Central memory CD4-positive, alpha-beta T cell (primary cell): ENCODE data around the gene CALCOCO2.
A peak's percentile ranks its signal among the peaks of the same experiment; 100 is the strongest.

Experiments used
- DNase-seq: peaks from one replicate; pipeline ENCODE4 v3.0.0; 2022

Gene CALCOCO2

GRCh38 chr17:48873696-48874443 is 43.0 kb downstream of the CALCOCO2 start:
- no peak for DNase-seq

- peak; percentile 65 for DNase-seq
Measured at GRCh38 chr17:48878920-48879898, 48.4 kb downstream of the CALCOCO2 start.

- no peak for DNase-seq
Measured at GRCh38 chr17:48882272-48882671, 51.4 kb downstream of the CALCOCO2 start.

GRCh38 chr17:48883171-48883570 is 52.3 kb downstream of the CALCOCO2 start:
- no peak for DNase-seq

DNA sequence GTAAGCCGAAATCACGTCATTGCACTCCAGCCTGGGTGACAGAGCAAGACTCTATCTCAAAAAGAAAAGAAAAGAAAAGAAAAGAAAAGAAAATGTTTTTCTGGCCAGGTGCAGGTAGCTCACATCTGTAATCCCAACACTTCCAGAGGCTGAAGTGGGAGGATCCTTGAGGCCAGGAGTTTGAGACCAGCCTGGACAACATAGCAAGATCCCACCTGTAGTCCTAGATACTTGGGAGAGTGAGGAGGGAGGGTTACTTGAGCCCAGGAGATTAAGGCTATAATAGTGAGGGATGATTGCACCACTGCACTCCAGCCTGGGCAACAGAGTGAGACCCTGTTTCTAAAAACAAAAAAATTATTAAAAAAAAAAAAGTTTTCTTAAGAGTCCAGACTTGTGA is 59.3 kb downstream of the CALCOCO2 start:
- DNase-seq: no peak

DNA sequence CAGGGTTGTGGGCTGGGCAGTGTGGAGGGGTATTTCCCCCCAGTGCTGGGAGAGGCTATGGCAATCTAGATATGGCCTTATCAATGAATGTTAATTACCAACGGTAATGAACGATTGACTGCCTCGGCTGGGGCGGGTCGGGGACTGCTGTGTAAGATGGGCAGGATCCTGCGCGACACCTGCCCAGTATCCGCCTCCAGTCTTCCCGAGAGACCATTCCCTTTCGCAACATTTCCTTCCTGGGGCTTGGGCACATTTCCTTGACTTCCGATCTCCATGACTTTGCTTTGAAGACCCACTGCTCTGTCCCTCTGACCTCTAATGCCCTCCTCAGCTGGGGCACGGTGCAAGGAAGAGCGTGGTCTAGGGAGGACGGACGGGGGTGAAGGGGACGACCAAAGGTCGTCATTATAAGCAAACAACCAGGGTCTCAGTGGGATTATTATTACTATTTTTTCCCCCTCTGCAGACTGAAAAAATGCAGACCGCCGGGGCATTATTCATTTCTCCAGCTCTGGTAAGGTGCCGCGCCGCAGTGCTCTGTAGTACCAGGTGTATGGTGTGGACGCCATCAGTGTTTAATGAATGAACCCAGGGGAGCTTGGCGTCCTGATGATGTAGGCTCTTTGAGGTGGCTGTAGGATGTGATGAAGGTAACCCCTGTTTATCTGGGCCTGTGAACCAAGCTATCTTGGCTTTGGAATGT is 62.3 kb downstream of the CALCOCO2 start:
- DNase-seq: no peak

DNA sequence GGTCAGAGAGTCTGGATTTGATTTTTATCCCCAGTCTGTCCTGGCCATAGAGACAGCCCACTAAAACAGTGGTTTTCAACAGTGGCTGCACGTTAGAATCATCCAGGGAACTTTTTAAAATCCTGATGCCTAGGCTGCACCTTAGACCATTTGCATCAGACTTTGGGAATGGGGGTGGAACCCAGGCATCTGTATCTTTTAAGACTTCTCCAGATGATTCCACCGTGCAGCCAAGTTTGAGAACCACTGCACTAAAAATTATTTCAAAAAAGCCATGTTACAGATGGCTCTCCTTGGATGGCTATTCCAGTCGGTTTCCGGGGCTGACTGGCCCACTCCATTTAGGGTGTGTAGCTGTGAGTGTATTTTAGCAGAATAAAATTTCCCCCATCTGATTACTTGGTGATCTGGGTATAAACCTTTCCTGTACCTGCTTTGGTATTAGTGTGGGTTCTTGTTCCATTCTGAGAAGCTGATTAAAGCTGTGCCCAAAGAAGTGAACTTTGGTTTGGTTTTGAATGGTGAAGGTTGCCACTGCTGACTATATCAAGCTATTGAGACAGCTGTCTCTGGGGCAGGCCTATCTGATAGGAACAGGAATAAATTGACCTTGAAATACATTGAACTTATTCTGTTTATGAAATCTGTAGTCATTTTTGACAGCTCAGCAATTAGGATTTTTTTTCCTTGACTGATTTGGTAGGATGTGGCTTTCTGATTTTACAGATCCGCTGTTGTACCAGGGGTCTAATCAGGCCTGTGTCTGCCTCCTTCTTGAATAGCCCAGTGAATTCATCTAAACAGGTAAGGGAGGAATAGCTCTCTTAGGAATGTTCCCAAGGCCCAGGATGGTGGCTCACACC is 63.0 kb downstream of the CALCOCO2 start:
- no peak for DNase-seq

- no peak for DNase-seq
Measured at GRCh38 chr17:48894886-48895285, 64.1 kb downstream of the CALCOCO2 start.

- DNase-seq: no peak
Measured at GRCh38 chr17:48901241-48901640, 70.4 kb downstream of the CALCOCO2 start.

DNA sequence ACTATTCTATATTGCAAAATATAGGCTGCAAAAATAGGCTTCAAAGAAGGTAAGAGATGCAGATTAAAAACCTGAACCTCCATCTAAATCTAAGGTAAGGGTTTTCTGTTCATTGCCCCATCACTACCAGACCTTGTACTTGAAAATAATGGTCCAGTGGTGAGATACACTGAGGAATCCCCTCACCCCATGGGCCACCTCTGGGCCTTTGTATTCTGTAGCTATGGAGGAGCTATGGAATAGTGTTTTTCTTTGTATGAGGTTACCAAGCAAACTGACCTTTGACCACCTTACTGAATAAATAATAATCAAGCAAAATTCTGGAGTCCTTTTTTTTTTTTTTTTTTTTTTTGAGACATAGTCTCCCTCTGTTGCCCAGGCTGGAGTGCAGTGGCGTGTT is 72.6 kb downstream of the CALCOCO2 start:
- no peak for DNase-seq

GRCh38 chr17:48904428-48904827 is 73.6 kb downstream of the CALCOCO2 start:
- DNase-seq: no peak

- no peak for DNase-seq
Measured at GRCh38 chr17:48905987-48906515, 75.2 kb downstream of the CALCOCO2 start.

DNA sequence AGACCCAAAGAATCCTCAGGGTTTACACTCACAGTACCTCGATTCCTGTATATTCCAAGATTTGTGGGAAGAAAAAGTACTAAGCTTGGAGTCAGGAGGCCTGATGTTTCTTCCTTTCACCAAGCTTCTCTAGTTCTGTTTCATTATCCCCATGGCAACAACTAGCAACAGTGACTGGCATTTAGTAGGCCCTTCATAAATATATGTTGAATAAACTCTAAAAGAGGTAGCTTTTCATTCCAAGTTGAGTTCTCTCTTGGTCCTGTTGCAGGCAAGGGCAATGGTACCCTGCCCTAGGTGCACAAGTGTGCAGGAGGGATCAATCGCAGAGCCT is 76.8 kb downstream of the CALCOCO2 start:
- no peak for DNase-seq

DNA sequence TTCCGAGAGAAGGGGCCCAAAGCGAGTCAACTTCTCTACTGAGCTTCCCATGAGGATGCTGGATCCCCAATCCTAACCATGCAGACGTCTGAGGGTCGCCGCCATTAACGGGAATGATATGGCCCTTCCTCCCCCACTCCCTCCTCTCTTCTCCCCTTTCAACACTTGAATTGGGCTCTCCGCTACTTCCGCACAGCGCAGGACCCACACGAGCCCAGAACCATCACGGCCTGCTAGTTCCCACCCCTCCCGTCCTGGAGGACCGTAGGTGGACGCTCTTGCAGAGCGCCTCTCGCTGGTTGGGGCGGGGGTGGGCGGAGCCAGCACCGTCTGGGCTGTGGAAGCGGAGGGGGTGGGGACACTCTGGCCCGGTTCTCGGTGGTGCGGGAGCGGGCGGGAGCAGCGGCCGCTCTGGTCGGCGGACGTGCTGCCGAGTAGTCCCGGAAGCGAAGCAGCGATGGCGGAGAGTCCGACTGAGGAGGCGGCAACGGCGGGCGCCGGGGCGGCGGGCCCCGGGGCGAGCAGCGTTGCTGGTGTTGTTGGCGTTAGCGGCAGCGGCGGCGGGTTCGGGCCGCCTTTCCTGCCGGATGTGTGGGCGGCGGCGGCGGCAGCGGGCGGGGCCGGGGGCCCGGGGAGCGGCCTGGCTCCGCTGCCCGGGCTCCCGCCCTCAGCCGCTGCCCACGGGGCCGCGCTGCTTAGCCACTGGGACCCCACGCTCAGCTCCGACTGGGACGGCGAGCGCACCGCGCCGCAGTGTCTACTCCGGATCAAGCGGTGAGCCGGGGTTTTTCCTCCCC is 77.4 kb downstream of the CALCOCO2 start, which contains the start of gene UBE2Z:
Gene UBE2Z, plus strand, starts transcription at position 361 of the 797 bp plus-strand sequence. Its CDS starts 97 bp downstream, at position 458.
- DNase-seq: peak; percentile 80

GRCh38 chr17:48908853-48909394 is 78.1 kb downstream of the CALCOCO2 start:
- DNase-seq: peak; percentile 61

GRCh38 chr17:48909783-48910182 is 78.9 kb downstream of the CALCOCO2 start:
- DNase-seq: no peak

DNA sequence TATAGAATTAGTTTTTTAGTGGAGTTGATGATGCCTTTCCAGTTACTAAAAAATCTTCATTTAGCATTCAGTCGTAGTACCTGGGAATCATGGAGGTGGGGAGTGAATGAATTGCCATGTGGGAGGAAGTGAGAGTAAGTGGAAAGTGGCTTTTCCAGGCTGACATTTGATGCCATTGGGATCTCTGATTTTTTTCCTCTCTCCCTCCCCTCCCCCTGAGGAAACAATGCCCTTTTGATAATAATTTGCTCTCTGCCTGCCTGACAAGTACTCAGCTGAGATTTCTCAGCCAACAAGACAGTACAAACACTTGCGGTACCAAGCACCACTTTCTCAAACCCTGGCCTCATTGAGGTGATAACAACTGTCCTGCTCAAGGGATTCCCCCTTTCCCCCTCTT is 79.5 kb downstream of the CALCOCO2 start:
- DNase-seq: no peak

DNA sequence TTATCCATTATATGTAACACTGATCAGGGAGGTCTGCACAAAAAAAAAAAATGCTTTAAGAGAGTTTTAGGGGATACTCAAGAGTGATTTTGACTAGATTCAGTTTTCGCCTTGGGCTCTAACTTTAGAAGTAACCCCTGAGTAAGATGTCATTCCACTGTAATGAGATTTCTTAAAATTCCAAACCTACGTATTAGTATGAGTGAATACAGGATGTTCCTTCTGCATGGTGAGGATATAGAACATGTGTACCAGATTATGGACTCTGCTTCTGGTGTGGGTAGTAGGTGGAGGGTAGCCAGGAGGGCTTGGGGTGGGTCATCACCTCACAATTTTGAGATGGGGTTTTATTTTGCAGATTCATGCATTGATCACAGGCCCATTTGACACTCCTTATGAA is 81.6 kb downstream of the CALCOCO2 start:
- DNase-seq: no peak
